Ovary (tissue), 9 donors: ENCODE measurements around the gene DCTN2. TPM values are rescaled to one million over a fixed set of nuclear protein-coding genes. Genes with fewer than 3 reads are reported as not detected.

Experiments used
- DNase-seq, 5 donors: peaks; one replicate each; pipeline ENCODE4 v3.0.0-alpha.2; 2019 to 2020
- H3K27ac ChIP-seq, 2 donors: fragments of 200-600 bp; one replicate each; pipeline versions ENCODE4 v1.5.1 to v1.8.0; 2019 to 2022
- H3K27me3 ChIP-seq: fragments of 200-600 bp; one replicate; pipeline ENCODE4 v1.8.0; 2022
- H3K36me3 ChIP-seq: fragments of 200-600 bp; sonication (generic); one replicate; pipeline ENCODE4 v1.5.1; 2019
- H3K4me1 ChIP-seq: one replicate; pipeline ENCODE4 v1.8.1; 2013; ENCODE audit warnings: mild to moderate bottlenecking, moderate library complexity; ENCODE audit not compliant: insufficient read depth
- H3K4me3 ChIP-seq: fragments of 200-600 bp; sonication (generic); one replicate; pipeline ENCODE4 v1.5.1; 2017
- H3K9me3 ChIP-seq, 2 donors: fragments of 200-600 bp in 1 of 2; sonication (generic) in 1 of 2; one replicate each; pipeline versions ENCODE4 v1.5.1 to v1.8.1; 2013 to 2019; ENCODE audit warnings: mild to moderate bottlenecking in 1 of 2, moderate library complexity in 1 of 2
- EP300 ChIP-seq: sonication (generic); formaldehyde crosslinking; IDR thresholded peaks from one replicate; pipeline ENCODE4 v1.6.1; 2017; ENCODE audit warnings: antibody characterized with exemption
- POLR2A ChIP-seq: fragments of 450-650 bp; IDR thresholded peaks from one replicate; pipeline ENCODE4 v1.6.1; 2017; ENCODE audit warnings: antibody characterized with exemption, mild to moderate bottlenecking, moderate library complexity
- WGBS, 3 donors: extraction: QIAGEN DNeasy Blood & Tissue Kit in 1 of 3; methylation state at CpG; one replicate each; pipeline versions ENCODE4 v1.1.5 to v1.1.7; 2013 to 2017; 5-methylcytosine and 5-hydroxymethylcytosine counted together
- intact Hi-C, 4 donors: fragments of 100-400 bp; cut with DNase I; formaldehyde crosslinking; loops; one replicate each; pipeline versions ENCODE4 v1.11.0 to v1.15.1; 2022 to 2023
- polyA plus RNA-seq, 2 donors: library from polyadenylated mRNA; stranded (reverse); fragments of 200-250 nt in 1 of 2; fragments of 350-450 nt in 1 of 2; fragmentation: Illumina TruSeq in 1 of 2; extraction: RNeasy Lipid Tissue Mini Kit (QIAGEN cat#74804) in 1 of 2; gene quantifications; one replicate each; pipeline ENCODE4 v1.2.3, GENCODE V29; 2013 to 2014
- total RNA-seq, 7 donors: library from RNA; depleted of rRNA in 2 of 7; stranded (reverse); fragments of >200 nt in 2 of 7; fragmentation: NEBNext Ultra II Directional in 3 of 7; extraction: Animal tissue kit (Norgen Biotek cat#: 25700) in 3 of 7; gene quantifications; one replicate each; pipeline versions ENCODE4 v1.1.0 to v1.2.4, GENCODE V29; 2016 to 2023
- TF ChIP-seq, protein P1 (sequence below), 3 donors: fragments of 450-650 bp in 2 of 3; fragments of 200-600 bp in 1 of 3; IDR thresholded peaks; one replicate each; pipeline versions ENCODE4 v1.5.1 to v1.8.0; 2016 to 2022; ENCODE audit warnings: antibody characterized with exemption in 3 of 3, mild to moderate bottlenecking in 1 of 3
- donor health status: DM: no; HTN: no; CAD: no; lungs with moderate emphysema.
- donor health status: DM: no; HTN: no; CAD: no.
- donor health status: Bipolar disorder and iron deficiency.
- donor health status: DM: yes; HTN: yes; CAD: no.
- donor health status: DM: no; HTN: no; CAD: no.
- donor health status: DM: yes; HTN: yes; CAD: no.

Gene DCTN2
- total and polyA plus RNA-seq, 9 donors, result 70.7 to 226 (median 98.0) TPM

DNA sequence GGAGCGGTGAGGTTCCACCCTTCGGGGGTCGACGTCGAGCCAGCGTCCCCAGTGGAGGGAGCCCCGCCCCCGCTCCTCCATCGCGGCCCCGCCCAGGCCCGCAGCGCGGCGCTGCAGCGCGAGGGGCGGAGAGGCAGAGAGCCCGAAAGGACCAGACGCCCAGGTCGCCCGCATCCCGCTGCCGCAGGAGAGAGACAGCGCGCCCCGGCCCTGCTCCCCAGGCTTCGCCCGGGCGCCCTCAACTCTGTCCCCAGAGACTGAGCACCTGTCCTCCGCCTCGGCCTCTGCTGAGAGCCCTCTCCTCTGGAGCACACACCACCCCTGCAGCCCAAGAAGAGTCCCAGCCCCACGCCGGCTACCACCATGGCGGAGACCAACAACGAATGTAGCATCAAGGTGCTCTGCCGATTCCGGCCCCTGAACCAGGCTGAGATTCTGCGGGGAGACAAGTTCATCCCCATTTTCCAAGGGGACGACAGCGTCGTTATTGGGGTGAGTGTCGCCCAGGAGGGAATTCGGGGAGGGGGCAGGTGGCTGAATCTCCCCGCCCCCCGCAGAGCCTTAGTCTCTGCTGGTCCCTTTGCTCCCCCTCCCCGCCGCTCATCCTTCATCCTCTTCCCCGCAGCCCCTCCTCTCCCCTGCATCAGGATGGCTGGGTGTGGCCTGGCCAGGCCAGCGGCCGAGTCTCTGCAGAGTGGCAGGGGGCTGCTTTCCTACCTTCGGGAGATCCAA is 3.1 kb upstream of the DCTN2 start, which contains the start of gene KIF5A:
Gene KIF5A (plus strand): TSS at position 136 of the 732 bp plus-strand sequence. CDS start 228 bp downstream, at position 364.
- peak within 1 kb of the TSS; percentile 45 for H3K4me3 ChIP-seq
- intact Hi-C loops, result no loop called here
- H3K27me3 ChIP-seq, result no peaks in the 10 kb centered on the region
- peak in 1 of 5 donors; percentile 32 for DNase-seq
- TF ChIP-seq, protein P1, sequence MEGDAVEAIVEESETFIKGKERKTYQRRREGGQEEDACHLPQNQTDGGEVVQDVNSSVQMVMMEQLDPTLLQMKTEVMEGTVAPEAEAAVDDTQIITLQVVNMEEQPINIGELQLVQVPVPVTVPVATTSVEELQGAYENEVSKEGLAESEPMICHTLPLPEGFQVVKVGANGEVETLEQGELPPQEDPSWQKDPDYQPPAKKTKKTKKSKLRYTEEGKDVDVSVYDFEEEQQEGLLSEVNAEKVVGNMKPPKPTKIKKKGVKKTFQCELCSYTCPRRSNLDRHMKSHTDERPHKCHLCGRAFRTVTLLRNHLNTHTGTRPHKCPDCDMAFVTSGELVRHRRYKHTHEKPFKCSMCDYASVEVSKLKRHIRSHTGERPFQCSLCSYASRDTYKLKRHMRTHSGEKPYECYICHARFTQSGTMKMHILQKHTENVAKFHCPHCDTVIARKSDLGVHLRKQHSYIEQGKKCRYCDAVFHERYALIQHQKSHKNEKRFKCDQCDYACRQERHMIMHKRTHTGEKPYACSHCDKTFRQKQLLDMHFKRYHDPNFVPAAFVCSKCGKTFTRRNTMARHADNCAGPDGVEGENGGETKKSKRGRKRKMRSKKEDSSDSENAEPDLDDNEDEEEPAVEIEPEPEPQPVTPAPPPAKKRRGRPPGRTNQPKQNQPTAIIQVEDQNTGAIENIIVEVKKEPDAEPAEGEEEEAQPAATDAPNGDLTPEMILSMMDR (IDR thresholded peaks at IDR 0.05), result no peak
- TF ChIP-seq POLR2A, result no peak
- TF ChIP-seq EP300, result no peak
- peaks cover 6% of the 10 kb centered on the region for H3K4me1 ChIP-seq
- H3K36me3 ChIP-seq, result no peaks in the 10 kb centered on the region
- no peaks in the 10 kb centered on the region for H3K9me3 ChIP-seq
- H3K27ac ChIP-seq, result no peak within 1 kb of the TSS
- WGBS, 3 donors, result 2 to 5% (median 3%) methylated on average over 48 to 52 of the region's 52 CpGs

DNA sequence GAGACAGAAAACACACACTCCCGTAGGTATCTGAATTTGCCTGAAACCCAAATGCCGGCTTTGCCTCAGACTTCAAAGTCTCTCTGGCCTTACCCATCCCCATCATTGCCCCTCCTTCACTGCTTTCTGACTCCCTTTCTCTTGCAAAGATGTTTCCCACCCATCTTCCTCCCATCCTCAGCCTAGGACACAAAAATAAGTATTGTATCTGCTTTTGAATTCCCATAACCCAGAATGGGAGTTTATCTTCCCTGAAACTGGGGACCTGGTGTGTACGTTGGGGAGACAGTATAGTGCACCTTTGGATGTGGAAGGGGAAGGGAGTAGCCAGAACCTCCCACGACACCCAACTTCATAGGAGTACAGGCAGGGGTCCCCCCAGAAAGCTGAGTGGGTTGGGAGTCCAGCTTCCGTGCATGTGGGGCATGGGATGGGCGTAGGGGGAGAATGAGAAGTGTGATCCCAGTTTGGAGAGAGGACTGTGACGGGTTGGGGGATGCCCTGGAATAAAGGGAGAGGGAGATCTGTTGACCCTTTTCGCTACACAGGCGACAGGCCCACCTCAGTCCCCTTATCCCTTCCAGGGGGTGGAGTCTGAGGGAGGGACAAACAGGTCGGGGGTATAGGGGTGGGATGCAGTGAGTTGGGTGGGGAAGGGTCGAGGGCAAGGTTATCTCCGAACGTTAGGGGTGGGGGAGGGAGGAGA is 2.4 kb upstream of the DCTN2 start:
- TF ChIP-seq POLR2A (no peak), EP300 (no peak)
- TF ChIP-seq, protein P1 (IDR thresholded peaks at IDR 0.05), result no peak
- Histone ChIP-seq H3K4me3 (peak overlapping the region; percentile 45), H3K4me1 (peaks cover 6% of the 10 kb centered on the region), H3K9me3 (no peaks in the 10 kb centered on the region), H3K36me3 (no peaks in the 10 kb centered on the region), H3K27ac (no peak overlapping the region), H3K27me3 (no peaks in the 10 kb centered on the region)
- intact Hi-C loops, result no loop called here
- 20 to 29% (median 25%) methylated on average over 12 to 13 of the region's 13 CpGs for WGBS, 3 donors
- no peak for DNase-seq

DNA sequence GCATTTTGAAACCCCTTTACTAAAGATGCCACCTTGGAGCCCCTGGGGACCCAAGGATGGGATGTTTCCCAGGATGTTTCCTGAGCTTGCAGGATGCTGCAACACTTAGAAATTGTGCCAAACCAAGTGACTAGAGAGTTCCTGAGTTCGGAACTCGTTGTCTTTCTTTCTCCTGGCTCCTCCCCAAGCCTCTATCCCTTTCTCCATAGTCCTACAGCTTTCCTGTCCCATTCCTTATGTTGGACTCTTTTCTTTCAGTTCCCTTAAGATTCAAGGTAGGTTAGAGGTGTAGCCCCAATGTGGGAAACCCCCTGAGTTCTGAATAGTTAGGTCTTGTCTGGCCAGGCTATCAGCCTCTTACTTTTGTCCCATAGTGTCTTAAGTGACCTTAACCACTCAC is 1.5 kb upstream of the DCTN2 start:
- TF ChIP-seq, protein P1 (IDR thresholded peaks at IDR 0.05), result no peak
- no peak for DNase-seq
- Histone ChIP-seq H3K9me3 (no peaks in the 10 kb centered on the region), H3K4me3 (no peak overlapping the region), H3K4me1 (peaks cover 6% of the 10 kb centered on the region), H3K36me3 (no peaks in the 10 kb centered on the region), H3K27ac (no peak overlapping the region), H3K27me3 (no peaks in the 10 kb centered on the region)
- WGBS, 3 donors, result 38 to 40% (median 39%) methylated on average over 2 of the region's 2 CpGs
- intact Hi-C loops, result no loop called here

DNA sequence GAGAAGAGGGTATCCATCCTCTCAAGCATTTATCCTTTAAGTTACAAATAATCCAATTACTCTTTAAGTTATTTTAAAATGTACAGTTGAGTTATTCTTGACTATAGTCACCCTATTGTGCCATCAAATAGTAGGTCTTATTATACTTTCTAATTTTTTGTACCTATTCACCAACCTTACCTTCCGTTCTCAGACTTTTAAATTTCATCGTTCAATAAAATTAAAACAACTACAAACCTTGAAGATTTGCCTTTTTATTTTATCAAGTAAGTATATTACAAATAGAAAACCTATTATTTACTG is 972 bp upstream of the DCTN2 start:
- H3K27me3 ChIP-seq, result no peaks in the 10 kb centered on the region
- WGBS, 3 donors, result 92 to 94% (median 94%) methylated on average over 2 of the region's 2 CpGs
- peaks cover 6% of the 10 kb centered on the region for H3K4me1 ChIP-seq
- TF ChIP-seq EP300, result no peak
- TF ChIP-seq, protein P1 (IDR thresholded peaks at IDR 0.05), result no peak
- no peak for DNase-seq
- intact Hi-C loops, result no loop called here
- H3K36me3 ChIP-seq, result no peaks in the 10 kb centered on the region
- no peak overlapping the region for H3K4me3 ChIP-seq
- H3K27ac ChIP-seq, result no peak overlapping the region
- H3K9me3 ChIP-seq, result no peaks in the 10 kb centered on the region
